GM06990 (cell line): ENCODE results near the gene FOXP4.

Experiments used
- DNase-seq: peaks from one replicate; pipeline ENCODE4 v3.0.0-alpha.2; 2011; ENCODE audit not compliant: insufficient read length; ENCODE audit errors: extremely low read depth
- H3K27me3 ChIP-seq: replicated peaks from 2 replicates; pipeline ENCODE4 v1.6.0; 2011; ENCODE audit warnings: low read length; ENCODE audit not compliant: control insufficient read depth, insufficient read depth
- H3K36me3 ChIP-seq: 2 replicates; pipeline ENCODE4 v1.5.1; 2011; ENCODE audit warnings: low read length; ENCODE audit not compliant: control insufficient read depth, insufficient read depth
- H3K4me3 ChIP-seq: replicated peaks from 2 replicates; pipeline ENCODE4 v1.5.1; 2011; ENCODE audit warnings: low read depth, mild to moderate bottlenecking, control low read depth, low read length
- TF ChIP-seq, protein P1 (sequence below): IDR thresholded peaks from 2 replicates; pipeline ENCODE4 v1.5.1; 2011; ENCODE audit warnings: low read length, control low read depth, mild to moderate bottlenecking, inconsistent platforms; ENCODE audit not compliant: insufficient read depth, poor library complexity, severe bottlenecking

The FOXP4 gene

DNA sequence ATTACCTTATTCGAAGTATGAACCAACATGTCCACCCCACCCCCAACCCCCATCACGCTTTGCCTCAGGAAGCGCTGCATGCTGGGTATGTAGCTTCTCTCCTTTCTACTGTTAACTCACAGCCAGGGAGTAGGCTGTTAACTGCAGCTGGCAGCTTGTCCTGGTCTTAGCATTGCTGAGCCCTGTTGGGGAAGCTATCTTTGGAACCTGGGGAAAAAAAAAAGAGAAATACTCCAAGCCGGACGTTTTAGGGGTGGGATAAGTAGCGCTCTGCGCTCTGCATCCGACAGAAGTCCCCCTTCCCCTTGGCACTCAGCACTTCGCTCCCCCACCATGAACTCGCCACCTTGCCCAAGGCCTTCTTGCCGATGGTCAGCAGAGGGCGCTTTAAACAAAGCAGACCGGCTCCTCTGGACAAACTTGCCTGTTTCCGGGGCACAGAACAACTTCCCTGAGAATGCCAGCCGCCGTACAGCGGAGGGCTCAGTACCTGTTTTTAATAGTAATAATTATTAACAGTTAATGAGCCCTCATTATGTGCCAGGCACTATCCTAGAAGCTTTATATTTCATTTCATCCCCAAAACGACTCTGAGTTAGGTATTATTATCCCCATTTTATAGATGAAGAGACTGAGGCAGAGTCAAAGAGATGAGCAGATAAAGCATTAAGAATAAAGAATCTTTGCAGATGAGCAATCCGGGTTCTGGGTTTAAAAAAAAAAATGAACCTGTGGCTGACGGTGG is 56.9 kb downstream of the FOXP4 start:
- no peak overlapping the region for H3K4me3 ChIP-seq
- TF ChIP-seq, protein P1, sequence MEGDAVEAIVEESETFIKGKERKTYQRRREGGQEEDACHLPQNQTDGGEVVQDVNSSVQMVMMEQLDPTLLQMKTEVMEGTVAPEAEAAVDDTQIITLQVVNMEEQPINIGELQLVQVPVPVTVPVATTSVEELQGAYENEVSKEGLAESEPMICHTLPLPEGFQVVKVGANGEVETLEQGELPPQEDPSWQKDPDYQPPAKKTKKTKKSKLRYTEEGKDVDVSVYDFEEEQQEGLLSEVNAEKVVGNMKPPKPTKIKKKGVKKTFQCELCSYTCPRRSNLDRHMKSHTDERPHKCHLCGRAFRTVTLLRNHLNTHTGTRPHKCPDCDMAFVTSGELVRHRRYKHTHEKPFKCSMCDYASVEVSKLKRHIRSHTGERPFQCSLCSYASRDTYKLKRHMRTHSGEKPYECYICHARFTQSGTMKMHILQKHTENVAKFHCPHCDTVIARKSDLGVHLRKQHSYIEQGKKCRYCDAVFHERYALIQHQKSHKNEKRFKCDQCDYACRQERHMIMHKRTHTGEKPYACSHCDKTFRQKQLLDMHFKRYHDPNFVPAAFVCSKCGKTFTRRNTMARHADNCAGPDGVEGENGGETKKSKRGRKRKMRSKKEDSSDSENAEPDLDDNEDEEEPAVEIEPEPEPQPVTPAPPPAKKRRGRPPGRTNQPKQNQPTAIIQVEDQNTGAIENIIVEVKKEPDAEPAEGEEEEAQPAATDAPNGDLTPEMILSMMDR: peak; percentile 91
- no peaks in the 10 kb centered on the region for H3K27me3 ChIP-seq
- peaks cover 7% of the 10 kb centered on the region for H3K36me3 ChIP-seq
- DNase-seq: peak; percentile 56

DNA sequence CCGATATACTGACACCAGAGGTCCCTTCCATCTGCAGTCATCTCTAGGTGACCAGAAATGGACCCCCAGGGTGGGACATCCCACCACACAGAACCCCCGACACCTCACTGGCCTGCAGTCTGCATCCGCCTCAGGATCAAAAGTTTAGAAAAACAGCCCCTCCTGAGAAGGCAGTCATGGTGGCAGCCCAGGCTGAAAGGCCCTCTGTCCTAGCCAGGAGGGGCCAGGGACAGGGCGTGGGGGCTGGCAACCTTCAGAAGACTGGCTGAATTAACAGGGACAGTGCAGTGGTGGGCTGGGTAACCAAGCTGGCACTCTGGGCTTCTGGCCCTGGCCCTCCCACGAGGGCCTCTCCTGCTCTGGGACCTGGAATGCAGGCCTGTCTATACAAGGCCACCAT is 57.8 kb downstream of the FOXP4 start:
- peaks cover 4% of the 10 kb centered on the region; the same call in 1 of the 2 replicates for H3K36me3 ChIP-seq
- H3K4me3 ChIP-seq: no peak overlapping the region
- TF ChIP-seq, protein P1: no peak
- no peaks in the 10 kb centered on the region for H3K27me3 ChIP-seq
- no peak for DNase-seq

DNA sequence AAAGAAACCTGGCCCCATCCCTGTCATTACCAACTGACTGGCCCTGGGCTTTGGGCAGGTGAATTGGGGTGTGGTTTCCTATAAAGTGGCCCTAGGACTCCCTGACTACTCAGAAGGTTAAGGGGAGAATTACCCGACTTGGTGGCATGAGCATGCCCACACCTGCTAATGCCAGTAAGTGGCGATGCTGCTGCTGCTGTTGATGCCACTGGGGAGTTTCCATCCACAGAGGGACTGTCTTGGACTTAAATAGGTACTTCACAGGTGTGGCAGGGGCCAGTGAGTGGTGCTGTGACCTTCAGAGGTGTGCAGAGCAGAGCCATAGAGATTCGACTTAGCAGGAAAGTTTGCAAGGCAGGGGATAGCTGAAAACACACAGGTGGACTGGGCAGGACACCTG is 59.5 kb downstream of the FOXP4 start:
- TF ChIP-seq, protein P1: no peak

DNA sequence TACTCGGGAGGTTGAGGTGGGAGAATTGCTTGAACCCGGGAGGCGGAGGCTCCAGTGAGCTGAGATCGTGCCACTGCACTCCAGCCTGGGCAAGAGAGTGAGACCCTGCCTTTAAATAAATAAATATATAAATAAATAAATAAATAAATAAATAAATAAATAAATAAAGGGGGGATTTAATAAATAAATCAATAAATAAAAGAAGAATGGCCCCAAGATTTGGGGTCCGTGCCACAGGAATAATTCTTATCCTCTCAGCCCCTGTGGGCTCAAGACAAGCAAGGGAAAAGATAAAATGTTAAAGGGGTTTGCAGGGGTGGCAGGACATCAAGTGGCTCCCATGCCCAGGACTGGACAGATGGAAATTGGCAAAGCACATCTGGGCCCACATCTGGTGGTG is 60.9 kb downstream of the FOXP4 start:
- TF ChIP-seq, protein P1: no peak
- Histone ChIP-seq H3K27me3 (no peaks in the 10 kb centered on the region), H3K4me3 (no peak overlapping the region), H3K36me3 (no peaks in the 10 kb centered on the region)
- DNase-seq: no peak

More for the DNA sequence above, 59.5 kb downstream of the FOXP4 start:
- H3K27me3 ChIP-seq: no peaks in the 10 kb centered on the region
- H3K36me3 ChIP-seq: peaks cover 2% of the 10 kb centered on the region; the same call in 1 of the 2 replicates
- DNase-seq: no peak
- H3K4me3 ChIP-seq: no peak overlapping the region

DNA sequence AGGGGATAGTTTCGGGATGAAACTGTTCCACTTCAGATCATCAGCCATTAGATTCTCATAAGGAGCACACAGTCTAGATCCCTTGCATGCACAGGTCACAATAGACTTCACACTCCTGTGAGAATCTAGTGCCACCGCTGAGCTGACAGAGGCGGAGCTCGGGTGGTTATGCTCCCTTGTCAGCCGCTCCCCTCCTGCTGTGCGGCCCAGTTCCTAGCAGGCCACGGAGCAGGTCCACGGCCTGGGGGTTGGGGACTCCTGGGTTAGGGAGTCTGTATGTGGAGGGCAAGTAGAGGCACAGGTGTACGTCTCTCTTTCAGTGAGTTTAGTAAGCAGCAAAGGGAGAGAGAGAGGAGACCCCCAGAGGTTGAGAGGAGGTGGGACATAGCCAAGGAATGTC is 61.6 kb downstream of the FOXP4 start:
- Histone ChIP-seq H3K4me3 (no peak overlapping the region), H3K27me3 (no peaks in the 10 kb centered on the region), H3K36me3 (no peaks in the 10 kb centered on the region)
- DNase-seq: no peak
- TF ChIP-seq, protein P1: no peak
